GM13977 (cell line): ENCODE results near the gene CPLANE2.

Experiments used
- DNase-seq: peaks from one replicate; pipeline ENCODE4 v3.0.0; 2012; ENCODE audit warnings: low spot score
- in situ Hi-C: fragments of 300-500 bp; cut with MboI; formaldehyde crosslinking; loops from one replicate; pipeline ENCODE4 v1.12.0; 2022; ENCODE audit warnings: low sequenced_read_pairs, low pct_unique_long_range_greater_than_20kb, mixed read lengths, inconsistent platforms; ENCODE audit not compliant: unreplicated experiment
- TF ChIP-seq, protein P1 (sequence below): IDR thresholded peaks from 2 replicates; pipeline ENCODE4 v1.5.1; 2012; ENCODE audit warnings: mild to moderate bottlenecking, control low read depth; ENCODE audit not compliant: insufficient read depth; ENCODE audit errors: extremely low read depth, missing control alignments

Gene CPLANE2

DNA sequence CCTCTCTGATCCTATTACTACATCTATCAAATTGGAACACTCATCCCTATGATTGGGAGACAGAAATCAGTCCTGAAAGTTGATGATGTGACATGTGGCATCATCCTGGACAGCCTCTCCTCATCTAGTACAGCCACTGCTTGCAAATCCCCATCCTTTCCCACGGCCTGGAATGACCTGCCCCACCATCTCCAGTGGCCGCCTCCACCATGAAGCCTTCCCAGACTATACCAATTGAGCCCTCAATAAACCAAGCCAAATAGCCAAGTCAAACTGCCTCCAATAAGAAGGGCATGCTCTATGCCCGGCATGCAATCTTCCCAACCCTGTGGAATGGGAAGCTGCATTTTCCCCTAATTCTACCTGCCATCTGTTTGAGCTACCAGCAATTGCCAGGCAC is 24.0 kb downstream of the CPLANE2 start:
- TF ChIP-seq, protein P1, sequence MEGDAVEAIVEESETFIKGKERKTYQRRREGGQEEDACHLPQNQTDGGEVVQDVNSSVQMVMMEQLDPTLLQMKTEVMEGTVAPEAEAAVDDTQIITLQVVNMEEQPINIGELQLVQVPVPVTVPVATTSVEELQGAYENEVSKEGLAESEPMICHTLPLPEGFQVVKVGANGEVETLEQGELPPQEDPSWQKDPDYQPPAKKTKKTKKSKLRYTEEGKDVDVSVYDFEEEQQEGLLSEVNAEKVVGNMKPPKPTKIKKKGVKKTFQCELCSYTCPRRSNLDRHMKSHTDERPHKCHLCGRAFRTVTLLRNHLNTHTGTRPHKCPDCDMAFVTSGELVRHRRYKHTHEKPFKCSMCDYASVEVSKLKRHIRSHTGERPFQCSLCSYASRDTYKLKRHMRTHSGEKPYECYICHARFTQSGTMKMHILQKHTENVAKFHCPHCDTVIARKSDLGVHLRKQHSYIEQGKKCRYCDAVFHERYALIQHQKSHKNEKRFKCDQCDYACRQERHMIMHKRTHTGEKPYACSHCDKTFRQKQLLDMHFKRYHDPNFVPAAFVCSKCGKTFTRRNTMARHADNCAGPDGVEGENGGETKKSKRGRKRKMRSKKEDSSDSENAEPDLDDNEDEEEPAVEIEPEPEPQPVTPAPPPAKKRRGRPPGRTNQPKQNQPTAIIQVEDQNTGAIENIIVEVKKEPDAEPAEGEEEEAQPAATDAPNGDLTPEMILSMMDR = no peak
- in situ Hi-C loops = no loop called here
- no peak for DNase-seq

- in situ Hi-C loops = no loop called here
- TF ChIP-seq, protein P1 = no peak
- DNase-seq = no peak
These were observed 24.6 kb downstream of the CPLANE2 start, which contains the start of gene ARHGEF19 for GRCh38 chr1:16212251-16212961. Gene ARHGEF19, minus strand, starts transcription at chr1:16212652. Its CDS starts 3,598 bp downstream, at chr1:16209054.

- no peak for DNase-seq
- in situ Hi-C loops = no loop called here
- TF ChIP-seq, protein P1 = no peak
These were observed 25.2 kb downstream of the CPLANE2 start for GRCh38 chr1:16211824-16212223.

GRCh38 chr1:16210581-16210980 is 26.4 kb downstream of the CPLANE2 start:
- DNase-seq = no peak
- in situ Hi-C loops = no loop called here
- TF ChIP-seq, protein P1 = no peak

DNA sequence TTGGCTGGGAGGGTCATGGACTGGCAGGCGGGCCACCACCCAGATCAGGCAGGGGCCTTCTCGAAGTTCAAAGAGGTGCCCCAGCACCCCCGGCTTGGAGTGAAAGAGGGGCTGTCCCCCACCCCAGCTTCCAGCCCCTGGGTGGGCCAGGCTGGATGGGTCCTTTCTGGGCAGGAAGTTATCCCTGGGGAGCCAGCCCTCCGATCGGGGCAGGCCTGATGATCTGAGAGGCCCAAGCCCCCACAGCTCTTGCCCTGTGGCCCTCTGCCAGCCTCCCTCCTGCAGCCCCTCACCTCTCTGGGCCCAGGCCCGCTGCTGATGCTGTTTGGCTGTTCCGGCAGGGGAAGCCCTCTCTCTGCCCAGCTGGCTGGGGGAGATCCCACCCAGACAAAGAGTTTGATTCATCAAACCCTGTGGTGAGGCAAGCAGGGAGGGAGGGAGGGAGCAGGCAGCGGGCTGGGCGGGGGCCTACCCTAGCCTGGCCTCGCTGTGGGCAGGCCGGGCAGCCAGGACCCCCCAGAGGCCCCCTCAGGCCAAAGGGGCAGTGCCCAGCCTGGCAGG is 27.1 kb downstream of the CPLANE2 start:
- TF ChIP-seq, protein P1 = no peak
- in situ Hi-C loops = no loop called here
- DNase-seq = no peak

DNA sequence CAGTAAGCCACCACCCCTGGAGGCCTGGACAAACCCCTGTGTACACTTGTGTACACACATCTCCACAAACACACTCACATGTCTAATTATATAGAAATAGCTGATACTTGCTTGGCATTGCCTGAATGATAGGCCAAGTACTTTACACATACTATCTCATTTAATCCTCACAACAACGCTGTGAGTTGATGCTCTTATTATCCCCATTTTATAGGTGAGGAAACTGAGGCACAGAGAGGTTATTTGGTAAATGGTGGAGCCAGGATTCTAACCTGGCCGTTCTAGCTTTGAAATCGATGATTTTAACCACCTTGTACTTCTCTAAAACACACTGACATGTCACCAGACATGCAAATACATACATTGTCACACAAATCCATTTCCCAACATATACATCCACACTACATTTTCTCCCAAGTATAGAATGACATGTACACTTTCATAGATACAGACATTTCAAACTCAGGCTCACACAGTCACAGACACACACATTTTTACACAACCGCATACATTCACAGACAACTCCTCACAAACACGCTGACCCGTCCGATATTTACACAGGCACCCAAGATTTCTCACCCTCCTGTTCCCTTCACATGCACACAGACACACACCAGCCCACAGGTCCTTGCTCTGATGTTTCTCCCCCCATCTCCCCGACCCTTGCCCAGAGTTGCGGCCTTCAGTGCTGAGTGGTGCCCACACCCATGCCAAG is 27.7 kb downstream of the CPLANE2 start:
- DNase-seq = no peak

More for the DNA sequence above, 27.7 kb downstream of the CPLANE2 start:
- in situ Hi-C loops = no loop called here
- TF ChIP-seq, protein P1 = no peak
